ENCODE results near the gene CYP4B1.

The CYP4B1 gene

GRCh38 chr1:46790446-46791101, 8.3 kb upstream of the CYP4B1 start:
- H3K4me1 ChIP-seq (ENCODE audit: control insufficient read depth, insufficient read depth, low read length) = no peaks in the 10 kb centered on the region
- H3K9me3 ChIP-seq (ENCODE audit: control insufficient read depth, insufficient read depth, low read depth, low read length) = no peaks in the 10 kb centered on the region
- CTCF ChIA-PET = no interaction called here
- no peak overlapping the region for H3K27ac ChIP-seq (ENCODE audit: extremely low read depth, low read depth, low read length)
- no peaks in the 10 kb centered on the region for H3K36me3 ChIP-seq (ENCODE audit: control insufficient read depth in 2 of 2, insufficient read depth in 1 of 2, low read length in 2 of 2)
- POLR2A ChIA-PET = no interaction called here
- no peak for TF ChIP-seq OSR2 (tag by site-specific recombination; IDR thresholded peaks at IDR 0.05)
- TF ChIP-seq ZNF510 (tag by site-specific recombination; IDR thresholded peaks at IDR 0.05; ENCODE audit: insufficient replicate concordance) = no peak
- no peak for TF ChIP-seq ZNF280C (tag by site-specific recombination; IDR thresholded peaks at IDR 0.05)
- no peak overlapping the region for H3K4me3 ChIP-seq (ENCODE audit: low read depth, low read length)

- Histone ChIP-seq H3K4me3 (ENCODE audit: low read depth, low read length) (no peak overlapping the region), H3K36me3 (ENCODE audit: control insufficient read depth in 2 of 2, insufficient read depth in 1 of 2, low read length in 2 of 2) (no peaks in the 10 kb centered on the region), H3K4me1 (ENCODE audit: control insufficient read depth, insufficient read depth, low read length) (no peaks in the 10 kb centered on the region), H3K27ac (ENCODE audit: extremely low read depth, low read depth, low read length) (no peak overlapping the region), H3K9me3 (ENCODE audit: control insufficient read depth, insufficient read depth, low read depth, low read length) (no peaks in the 10 kb centered on the region)
- TF ChIP-seq PATZ1 (tag by site-specific recombination; IDR thresholded peaks at IDR 0.05) (no peak), ZNF571 (tag by site-specific recombination; IDR thresholded peaks at IDR 0.05) (no peak), ZNF626 (tag by site-specific recombination; IDR thresholded peaks at IDR 0.05) (no peak), ZNF664 (tag by site-specific recombination; IDR thresholded peaks at IDR 0.05) (no peak), SCRT1 (tag by site-specific recombination; IDR thresholded peaks at IDR 0.05; ENCODE audit: borderline replicate concordance) (no peak), ZBTB20 (tag by site-specific recombination; IDR thresholded peaks at IDR 0.05) (no peak), BCL11B (tag by site-specific recombination; IDR thresholded peaks at IDR 0.05; ENCODE audit: low read depth) (no peak), PRDM2 (tag by site-specific recombination; IDR thresholded peaks at IDR 0.05; ENCODE audit: borderline replicate concordance) (no peak), ZNF561 (tag by site-specific recombination; IDR thresholded peaks at IDR 0.05; ENCODE audit: borderline replicate concordance) (no peak), ZNF292 (tag by site-specific recombination; IDR thresholded peaks at IDR 0.05; ENCODE audit: borderline replicate concordance, low read depth) (no peak), ZNF792 (tag by site-specific recombination; IDR thresholded peaks at IDR 0.05) (no peak)
- TF ChIP-seq, protein P1, sequence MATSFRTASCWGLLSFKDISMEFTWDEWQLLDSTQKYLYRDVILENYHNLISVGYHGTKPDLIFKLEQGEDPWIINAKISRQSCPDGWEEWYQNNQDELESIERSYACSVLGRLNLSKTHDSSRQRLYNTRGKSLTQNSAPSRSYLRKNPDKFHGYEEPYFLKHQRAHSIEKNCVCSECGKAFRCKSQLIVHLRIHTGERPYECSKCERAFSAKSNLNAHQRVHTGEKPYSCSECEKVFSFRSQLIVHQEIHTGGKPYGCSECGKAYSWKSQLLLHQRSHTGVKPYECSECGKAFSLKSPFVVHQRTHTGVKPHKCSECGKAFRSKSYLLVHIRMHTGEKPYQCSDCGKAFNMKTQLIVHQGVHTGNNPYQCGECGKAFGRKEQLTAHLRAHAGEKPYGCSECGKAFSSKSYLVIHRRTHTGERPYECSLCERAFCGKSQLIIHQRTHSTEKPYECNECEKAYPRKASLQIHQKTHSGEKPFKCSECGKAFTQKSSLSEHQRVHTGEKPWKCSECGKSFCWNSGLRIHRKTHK (tag by site-specific recombination; IDR thresholded peaks at IDR 0.05) = no peak
- TF ChIP-seq, protein P2, sequence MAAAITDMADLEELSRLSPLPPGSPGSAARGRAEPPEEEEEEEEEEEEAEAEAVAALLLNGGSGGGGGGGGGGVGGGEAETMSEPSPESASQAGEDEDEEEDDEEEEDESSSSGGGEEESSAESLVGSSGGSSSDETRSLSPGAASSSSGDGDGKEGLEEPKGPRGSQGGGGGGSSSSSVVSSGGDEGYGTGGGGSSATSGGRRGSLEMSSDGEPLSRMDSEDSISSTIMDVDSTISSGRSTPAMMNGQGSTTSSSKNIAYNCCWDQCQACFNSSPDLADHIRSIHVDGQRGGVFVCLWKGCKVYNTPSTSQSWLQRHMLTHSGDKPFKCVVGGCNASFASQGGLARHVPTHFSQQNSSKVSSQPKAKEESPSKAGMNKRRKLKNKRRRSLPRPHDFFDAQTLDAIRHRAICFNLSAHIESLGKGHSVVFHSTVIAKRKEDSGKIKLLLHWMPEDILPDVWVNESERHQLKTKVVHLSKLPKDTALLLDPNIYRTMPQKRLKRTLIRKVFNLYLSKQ (tag by site-specific recombination; IDR thresholded peaks at IDR 0.05; ENCODE audit: borderline replicate concordance) = no peak
- CTCF ChIA-PET = no interaction called here
- POLR2A ChIA-PET = no interaction called here
Observed at GRCh38 chr1:46793126-46793525, 5.7 kb upstream of the CYP4B1 start.

Data from HEK293 (cell line).